Measurements from ENCODE around the gene OTOP3. TPM values are rescaled to one million over a fixed set of nuclear protein-coding genes. Genes with fewer than 3 reads are reported as not detected.

The OTOP3 gene
- total and polyA plus RNA-seq, 8 donors: 0.18 to 2.6 TPM; not detected in 6

DNA sequence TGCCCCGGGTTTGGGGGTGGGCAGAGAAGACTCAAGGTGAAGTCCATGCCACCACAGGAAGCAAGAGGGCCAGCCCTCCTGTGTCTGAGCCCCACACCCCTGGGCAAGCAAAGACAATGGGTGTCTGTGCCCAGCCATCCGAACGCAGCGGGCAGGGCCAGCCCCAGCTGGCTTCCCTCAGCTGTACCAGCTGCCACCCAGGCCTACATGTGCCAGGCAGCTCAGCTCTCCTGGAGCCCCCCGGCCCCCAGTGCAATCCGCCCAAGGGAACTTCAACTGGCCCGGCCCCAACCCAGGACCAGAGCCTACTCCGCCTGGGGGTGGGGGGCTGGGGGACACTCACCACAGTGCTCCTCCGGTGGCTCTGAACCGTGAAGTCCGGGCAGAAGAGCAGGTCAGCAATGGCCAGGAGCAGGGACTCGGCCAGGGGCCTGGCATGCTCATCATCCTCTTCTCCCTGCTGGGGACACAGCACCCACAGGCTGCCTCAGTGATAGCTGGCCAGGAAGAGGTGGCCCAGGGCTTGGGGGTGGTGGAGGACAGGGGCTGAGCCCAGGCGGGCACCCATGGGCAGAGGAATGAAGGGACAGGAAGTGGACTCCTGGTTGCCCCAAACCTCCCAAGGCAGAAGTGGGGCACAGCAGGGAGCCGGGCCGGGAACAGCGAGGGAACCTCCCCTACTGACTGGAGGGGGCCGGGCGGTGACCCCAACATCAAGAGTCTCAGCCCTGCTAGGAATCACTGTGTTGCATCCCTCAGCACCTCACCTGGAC, 27.1 kb downstream of the OTOP3 start:
- DNase-seq: no peak
- TF ChIP-seq EP300 (IDR thresholded peaks at IDR 0.05) (no peak), POLR2AphosphoS5 (IDR thresholded peaks at IDR 0.05) (no peak), POLR2A (IDR thresholded peaks at IDR 0.05) (no peak)
- TF ChIP-seq, protein P1, sequence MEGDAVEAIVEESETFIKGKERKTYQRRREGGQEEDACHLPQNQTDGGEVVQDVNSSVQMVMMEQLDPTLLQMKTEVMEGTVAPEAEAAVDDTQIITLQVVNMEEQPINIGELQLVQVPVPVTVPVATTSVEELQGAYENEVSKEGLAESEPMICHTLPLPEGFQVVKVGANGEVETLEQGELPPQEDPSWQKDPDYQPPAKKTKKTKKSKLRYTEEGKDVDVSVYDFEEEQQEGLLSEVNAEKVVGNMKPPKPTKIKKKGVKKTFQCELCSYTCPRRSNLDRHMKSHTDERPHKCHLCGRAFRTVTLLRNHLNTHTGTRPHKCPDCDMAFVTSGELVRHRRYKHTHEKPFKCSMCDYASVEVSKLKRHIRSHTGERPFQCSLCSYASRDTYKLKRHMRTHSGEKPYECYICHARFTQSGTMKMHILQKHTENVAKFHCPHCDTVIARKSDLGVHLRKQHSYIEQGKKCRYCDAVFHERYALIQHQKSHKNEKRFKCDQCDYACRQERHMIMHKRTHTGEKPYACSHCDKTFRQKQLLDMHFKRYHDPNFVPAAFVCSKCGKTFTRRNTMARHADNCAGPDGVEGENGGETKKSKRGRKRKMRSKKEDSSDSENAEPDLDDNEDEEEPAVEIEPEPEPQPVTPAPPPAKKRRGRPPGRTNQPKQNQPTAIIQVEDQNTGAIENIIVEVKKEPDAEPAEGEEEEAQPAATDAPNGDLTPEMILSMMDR (IDR thresholded peaks at IDR 0.05): no peak
- Histone ChIP-seq H3K9me3 (no peaks in the 10 kb centered on the region), H3K27ac (peak overlapping the region in 1 of 5 donors; percentile 16), H3K4me3 (no peak overlapping the region), H3K27me3 (no peaks in the 10 kb centered on the region), H3K4me1 (peaks cover 12 to 44% (median 32%) of the 10 kb centered on the region in 4 donors), H3K36me3 (peaks cover 6 to 62% (median 49%) of the 10 kb centered on the region in 4 donors)
- intact Hi-C loops (cut with DNase I; ENCODE audit: low total_unique reads): no loop called here
- 60 to 81% (median 74%) methylated on average over 9 to 18 of the region's 18 CpGs for WGBS, 5 donors

DNA sequence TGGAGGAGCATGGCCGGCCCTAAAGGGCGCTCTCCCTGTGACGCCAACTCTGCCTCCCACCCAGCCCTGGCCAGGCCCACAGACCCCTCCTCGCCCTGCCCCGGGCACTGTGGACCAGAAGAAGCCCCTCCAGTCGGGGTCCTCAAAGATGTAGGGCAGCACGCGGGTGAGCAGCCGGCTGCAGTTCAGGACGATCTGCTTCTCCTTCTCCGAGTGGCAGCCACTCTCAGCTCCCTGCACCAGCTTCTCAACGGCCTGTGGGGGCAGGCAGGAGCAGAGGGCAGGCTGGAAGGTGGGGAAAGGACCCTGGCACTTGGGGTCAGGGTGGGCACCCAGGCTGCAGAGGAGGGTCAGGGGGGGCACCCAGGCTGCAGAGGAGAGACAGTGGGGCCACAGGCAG, 28.0 kb downstream of the OTOP3 start:
- Histone ChIP-seq H3K36me3 (peaks cover 6 to 54% (median 42%) of the 10 kb centered on the region in 4 donors), H3K4me1 (peaks cover 20 to 46% (median 38%) of the 10 kb centered on the region in 4 donors), H3K9me3 (no peaks in the 10 kb centered on the region), H3K4me3 (no peak overlapping the region), H3K27ac (no peak overlapping the region), H3K27me3 (no peaks in the 10 kb centered on the region)
- WGBS, 5 donors: 49 to 67% (median 60%) methylated on average over 2 to 12 of the region's 12 CpGs
- TF ChIP-seq EP300 (IDR thresholded peaks at IDR 0.05) (no peak), POLR2AphosphoS5 (IDR thresholded peaks at IDR 0.05) (no peak), POLR2A (IDR thresholded peaks at IDR 0.05) (no peak)
- TF ChIP-seq, protein P1 (IDR thresholded peaks at IDR 0.05): no peak
- no peak for DNase-seq
- intact Hi-C loops (cut with DNase I; ENCODE audit: low total_unique reads): no loop called here

DNA sequence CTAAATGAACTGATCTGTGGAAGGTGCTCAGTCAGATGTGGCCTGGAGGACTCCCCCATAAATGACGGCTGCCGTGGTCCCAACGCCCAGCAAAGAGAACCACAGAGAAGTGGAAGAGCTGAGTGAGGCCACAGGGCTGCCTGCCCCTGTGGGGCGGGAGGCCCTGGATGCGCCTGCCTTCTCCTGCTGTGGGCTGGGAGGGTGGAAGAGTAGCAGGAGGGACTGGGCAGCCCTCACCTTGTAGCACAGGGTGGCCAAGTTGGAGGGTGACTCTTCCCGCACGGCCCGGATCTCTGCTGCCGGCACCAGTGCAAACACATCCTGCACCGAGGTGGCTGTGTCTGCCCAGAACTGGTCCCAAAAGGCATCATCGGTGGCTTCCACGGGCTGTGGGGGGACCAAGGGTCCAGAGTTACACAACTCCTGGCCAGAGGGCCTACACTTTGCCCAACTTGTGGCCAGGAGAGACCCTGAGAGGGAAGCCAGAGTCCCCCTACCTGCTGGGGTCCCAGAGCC, 28.6 kb downstream of the OTOP3 start:
- intact Hi-C loops (cut with DNase I; ENCODE audit: low total_unique reads): no loop called here
- peaks cover 26 to 53% (median 44%) of the 10 kb centered on the region in 4 donors for H3K4me1 ChIP-seq
- H3K36me3 ChIP-seq: peaks cover 6 to 47% (median 37%) of the 10 kb centered on the region in 4 donors
- WGBS, 5 donors: 43 to 92% (median 61%) methylated on average over 5 to 12 of the region's 12 CpGs
- no peaks in the 10 kb centered on the region for H3K27me3 ChIP-seq
- no peak for TF ChIP-seq POLR2AphosphoS5 (IDR thresholded peaks at IDR 0.05)
- no peak for TF ChIP-seq EP300 (IDR thresholded peaks at IDR 0.05)
- TF ChIP-seq POLR2A (IDR thresholded peaks at IDR 0.05): no peak
- TF ChIP-seq, protein P1 (IDR thresholded peaks at IDR 0.05): no peak
- DNase-seq: no peak
- no peaks in the 10 kb centered on the region for H3K9me3 ChIP-seq
- H3K27ac ChIP-seq: no peak overlapping the region
- no peak overlapping the region for H3K4me3 ChIP-seq

DNA sequence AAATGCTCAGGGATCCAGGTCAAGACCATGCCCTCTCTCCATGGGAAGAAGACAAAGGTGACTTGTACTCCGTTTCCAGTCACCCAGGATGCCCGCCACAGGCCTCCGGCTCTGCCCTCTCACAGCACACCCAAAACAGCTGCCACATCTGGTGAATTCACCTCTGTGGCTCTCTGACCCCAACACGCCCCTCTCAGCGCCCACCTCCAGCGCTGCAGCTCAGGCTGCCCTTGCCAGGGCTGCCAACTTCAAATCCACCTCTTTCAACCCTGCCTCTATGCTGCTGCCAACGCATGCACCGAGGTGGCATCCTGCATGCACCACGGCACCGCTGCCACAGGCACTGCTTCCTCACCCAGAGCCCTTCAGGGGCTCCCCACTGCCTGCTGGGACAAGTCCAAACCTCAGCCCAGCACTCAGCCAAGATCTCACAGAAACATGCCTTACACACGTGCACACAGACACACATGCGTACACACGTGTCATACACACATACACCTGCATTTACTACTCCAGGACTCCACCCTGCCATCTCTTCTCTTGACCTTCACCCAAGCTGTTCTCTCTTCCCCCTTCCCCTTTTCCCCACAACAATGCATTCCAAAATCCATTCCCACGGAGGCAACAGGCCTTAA, 29.4 kb downstream of the OTOP3 start:
- no peak for DNase-seq
- Histone ChIP-seq H3K4me1 (peaks cover 27 to 60% (median 52%) of the 10 kb centered on the region in 4 donors), H3K27me3 (no peaks in the 10 kb centered on the region), H3K36me3 (peaks cover 6 to 39% (median 30%) of the 10 kb centered on the region in 4 donors), H3K4me3 (no peak overlapping the region), H3K9me3 (no peaks in the 10 kb centered on the region), H3K27ac (peak overlapping the region in 1 of 5 donors; percentile 14)
- intact Hi-C loops (cut with DNase I; ENCODE audit: low total_unique reads): no loop called here
- TF ChIP-seq POLR2A (IDR thresholded peaks at IDR 0.05): no peak
- no peak for TF ChIP-seq EP300 (IDR thresholded peaks at IDR 0.05)
- TF ChIP-seq POLR2AphosphoS5 (IDR thresholded peaks at IDR 0.05): no peak
- TF ChIP-seq, protein P1 (IDR thresholded peaks at IDR 0.05): no peak
- WGBS, 5 donors: 42 to 59% (median 51%) methylated on average over 13 to 14 of the region's 14 CpGs
